ENCODE measurements around the gene ZNF157.

The ZNF157 gene

DNA sequence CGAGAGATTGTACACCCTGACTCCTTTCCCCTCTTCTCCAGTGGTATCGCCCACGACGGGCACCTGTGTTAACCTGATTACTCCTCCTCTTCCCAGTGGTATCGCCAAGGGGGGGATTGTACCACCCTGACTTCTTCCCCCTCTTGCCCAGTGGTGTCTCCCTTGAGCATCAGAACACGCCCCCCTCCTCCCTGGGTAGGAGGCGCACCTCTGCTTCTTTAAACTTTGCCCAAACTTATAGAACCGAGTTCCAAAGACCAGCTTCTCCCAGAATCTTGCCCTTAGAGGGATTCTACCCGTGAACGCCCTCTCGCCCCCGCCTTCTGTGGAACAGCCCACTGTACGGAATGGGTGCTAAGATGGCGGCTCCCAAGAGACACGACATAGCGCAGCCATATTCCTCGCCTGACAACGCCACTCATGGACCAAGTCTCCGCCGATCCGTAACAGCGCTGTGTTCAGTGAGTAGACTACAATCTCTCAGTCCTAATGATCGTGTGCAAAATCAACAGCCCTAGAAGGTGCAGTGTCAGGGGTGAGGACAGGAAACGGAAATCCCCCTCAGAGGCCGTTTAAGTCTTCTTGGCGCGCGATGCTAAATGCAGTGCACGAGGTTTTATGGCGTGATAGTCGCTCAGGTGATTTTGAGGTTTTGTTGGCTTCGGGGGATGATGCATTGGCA lies 4.2 kb upstream of the ZNF157 start (continued):
- TF ChIP-seq, protein P1, sequence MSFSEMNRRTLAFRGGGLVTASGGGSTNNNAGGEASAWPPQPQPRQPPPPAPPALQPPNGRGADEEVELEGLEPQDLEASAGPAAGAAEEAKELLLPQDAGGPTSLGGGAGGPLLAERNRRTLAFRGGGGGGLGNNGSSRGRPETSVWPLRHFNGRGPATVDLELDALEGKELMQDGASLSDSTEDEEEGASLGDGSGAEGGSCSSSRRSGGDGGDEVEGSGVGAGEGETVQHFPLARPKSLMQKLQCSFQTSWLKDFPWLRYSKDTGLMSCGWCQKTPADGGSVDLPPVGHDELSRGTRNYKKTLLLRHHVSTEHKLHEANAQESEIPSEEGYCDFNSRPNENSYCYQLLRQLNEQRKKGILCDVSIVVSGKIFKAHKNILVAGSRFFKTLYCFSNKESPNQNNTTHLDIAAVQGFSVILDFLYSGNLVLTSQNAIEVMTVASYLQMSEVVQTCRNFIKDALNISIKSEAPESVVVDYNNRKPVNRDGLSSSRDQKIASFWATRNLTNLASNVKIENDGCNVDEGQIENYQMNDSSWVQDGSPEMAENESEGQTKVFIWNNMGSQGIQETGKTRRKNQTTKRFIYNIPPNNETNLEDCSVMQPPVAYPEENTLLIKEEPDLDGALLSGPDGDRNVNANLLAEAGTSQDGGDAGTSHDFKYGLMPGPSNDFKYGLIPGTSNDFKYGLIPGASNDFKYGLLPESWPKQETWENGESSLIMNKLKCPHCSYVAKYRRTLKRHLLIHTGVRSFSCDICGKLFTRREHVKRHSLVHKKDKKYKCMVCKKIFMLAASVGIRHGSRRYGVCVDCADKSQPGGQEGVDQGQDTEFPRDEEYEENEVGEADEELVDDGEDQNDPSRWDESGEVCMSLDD (tag by site-specific recombination; IDR thresholded peaks at IDR 0.05) = peak; percentile 24; the same call in 1 of the 2 replicates
- TF ChIP-seq, protein P2, sequence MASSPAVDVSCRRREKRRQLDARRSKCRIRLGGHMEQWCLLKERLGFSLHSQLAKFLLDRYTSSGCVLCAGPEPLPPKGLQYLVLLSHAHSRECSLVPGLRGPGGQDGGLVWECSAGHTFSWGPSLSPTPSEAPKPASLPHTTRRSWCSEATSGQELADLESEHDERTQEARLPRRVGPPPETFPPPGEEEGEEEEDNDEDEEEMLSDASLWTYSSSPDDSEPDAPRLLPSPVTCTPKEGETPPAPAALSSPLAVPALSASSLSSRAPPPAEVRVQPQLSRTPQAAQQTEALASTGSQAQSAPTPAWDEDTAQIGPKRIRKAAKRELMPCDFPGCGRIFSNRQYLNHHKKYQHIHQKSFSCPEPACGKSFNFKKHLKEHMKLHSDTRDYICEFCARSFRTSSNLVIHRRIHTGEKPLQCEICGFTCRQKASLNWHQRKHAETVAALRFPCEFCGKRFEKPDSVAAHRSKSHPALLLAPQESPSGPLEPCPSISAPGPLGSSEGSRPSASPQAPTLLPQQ (tag by site-specific recombination; IDR thresholded peaks at IDR 0.05) = 0 out of 2 replicates have a peak, but pooled peaks have one; percentile 24
- TF ChIP-seq, protein P3, sequence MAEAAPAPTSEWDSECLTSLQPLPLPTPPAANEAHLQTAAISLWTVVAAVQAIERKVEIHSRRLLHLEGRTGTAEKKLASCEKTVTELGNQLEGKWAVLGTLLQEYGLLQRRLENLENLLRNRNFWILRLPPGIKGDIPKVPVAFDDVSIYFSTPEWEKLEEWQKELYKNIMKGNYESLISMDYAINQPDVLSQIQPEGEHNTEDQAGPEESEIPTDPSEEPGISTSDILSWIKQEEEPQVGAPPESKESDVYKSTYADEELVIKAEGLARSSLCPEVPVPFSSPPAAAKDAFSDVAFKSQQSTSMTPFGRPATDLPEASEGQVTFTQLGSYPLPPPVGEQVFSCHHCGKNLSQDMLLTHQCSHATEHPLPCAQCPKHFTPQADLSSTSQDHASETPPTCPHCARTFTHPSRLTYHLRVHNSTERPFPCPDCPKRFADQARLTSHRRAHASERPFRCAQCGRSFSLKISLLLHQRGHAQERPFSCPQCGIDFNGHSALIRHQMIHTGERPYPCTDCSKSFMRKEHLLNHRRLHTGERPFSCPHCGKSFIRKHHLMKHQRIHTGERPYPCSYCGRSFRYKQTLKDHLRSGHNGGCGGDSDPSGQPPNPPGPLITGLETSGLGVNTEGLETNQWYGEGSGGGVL (tag by site-specific recombination; IDR thresholded peaks at IDR 0.05) = peak; percentile 87
- TF ChIP-seq TCF7L2 (IDR thresholded peaks at IDR 0.05; ENCODE audit: borderline replicate concordance, low read depth, low read length) (peak; percentile 81; the same call in 1 of the 2 replicates), ZNF571 (tag by site-specific recombination; IDR thresholded peaks at IDR 0.05) (no peak), GLIS1 (tag by site-specific recombination; IDR thresholded peaks at IDR 0.05) (peak; percentile 50; the same call in 1 of the 2 replicates), ZNF140 (tag by site-specific recombination; IDR thresholded peaks at IDR 0.05) (no peak), KLF1 (tag by site-specific recombination; IDR thresholded peaks at IDR 0.05) (peak; percentile 43; the same call in 1 of the 2 replicates), ZNF600 (tag by site-specific recombination; IDR thresholded peaks at IDR 0.05) (peak; percentile 85), ZFHX2 (tag by site-specific recombination; conservative IDR thresholded peaks at IDR 0.05) (peak; percentile 64), ZNF391 (tag by site-specific recombination; IDR thresholded peaks at IDR 0.05; ENCODE audit: borderline replicate concordance, low read depth) (no peak), ZNF335 (tag by site-specific recombination; conservative IDR thresholded peaks at IDR 0.05) (peak; percentile 81), ZBTB8A (tag by site-specific recombination; IDR thresholded peaks at IDR 0.05) (peak; percentile 85), KLF16 (tag by site-specific recombination; IDR thresholded peaks at IDR 0.05) (peak; percentile 66; the same call in 1 of the 2 replicates), ZNF830 (tag by site-specific recombination; IDR thresholded peaks at IDR 0.05; ENCODE audit: low read depth) (no peak), ZNF19 (tag by site-specific recombination; IDR thresholded peaks at IDR 0.05; ENCODE audit: low read depth) (no peak), SCRT2 (tag by site-specific recombination; IDR thresholded peaks at IDR 0.05) (0 out of 2 replicates have a peak, but pooled peaks have one; percentile 32), SETDB1 (IDR thresholded peaks at IDR 0.05; ENCODE audit: insufficient read length, low read length) (peak; percentile 76), ZNF214 (tag by site-specific recombination; IDR thresholded peaks at IDR 0.05; ENCODE audit: borderline replicate concordance) (no peak)
- TF ChIP-seq, protein P4, sequence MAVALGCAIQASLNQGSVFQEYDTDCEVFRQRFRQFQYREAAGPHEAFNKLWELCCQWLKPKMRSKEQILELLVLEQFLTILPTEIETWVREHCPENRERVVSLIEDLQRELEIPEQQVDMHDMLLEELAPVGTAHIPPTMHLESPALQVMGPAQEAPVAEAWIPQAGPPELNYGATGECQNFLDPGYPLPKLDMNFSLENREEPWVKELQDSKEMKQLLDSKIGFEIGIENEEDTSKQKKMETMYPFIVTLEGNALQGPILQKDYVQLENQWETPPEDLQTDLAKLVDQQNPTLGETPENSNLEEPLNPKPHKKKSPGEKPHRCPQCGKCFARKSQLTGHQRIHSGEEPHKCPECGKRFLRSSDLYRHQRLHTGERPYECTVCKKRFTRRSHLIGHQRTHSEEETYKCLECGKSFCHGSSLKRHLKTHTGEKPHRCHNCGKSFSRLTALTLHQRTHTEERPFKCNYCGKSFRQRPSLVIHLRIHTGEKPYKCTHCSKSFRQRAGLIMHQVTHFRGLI (tag by site-specific recombination; IDR thresholded peaks at IDR 0.05) = no peak
- TF ChIP-seq, protein P5, sequence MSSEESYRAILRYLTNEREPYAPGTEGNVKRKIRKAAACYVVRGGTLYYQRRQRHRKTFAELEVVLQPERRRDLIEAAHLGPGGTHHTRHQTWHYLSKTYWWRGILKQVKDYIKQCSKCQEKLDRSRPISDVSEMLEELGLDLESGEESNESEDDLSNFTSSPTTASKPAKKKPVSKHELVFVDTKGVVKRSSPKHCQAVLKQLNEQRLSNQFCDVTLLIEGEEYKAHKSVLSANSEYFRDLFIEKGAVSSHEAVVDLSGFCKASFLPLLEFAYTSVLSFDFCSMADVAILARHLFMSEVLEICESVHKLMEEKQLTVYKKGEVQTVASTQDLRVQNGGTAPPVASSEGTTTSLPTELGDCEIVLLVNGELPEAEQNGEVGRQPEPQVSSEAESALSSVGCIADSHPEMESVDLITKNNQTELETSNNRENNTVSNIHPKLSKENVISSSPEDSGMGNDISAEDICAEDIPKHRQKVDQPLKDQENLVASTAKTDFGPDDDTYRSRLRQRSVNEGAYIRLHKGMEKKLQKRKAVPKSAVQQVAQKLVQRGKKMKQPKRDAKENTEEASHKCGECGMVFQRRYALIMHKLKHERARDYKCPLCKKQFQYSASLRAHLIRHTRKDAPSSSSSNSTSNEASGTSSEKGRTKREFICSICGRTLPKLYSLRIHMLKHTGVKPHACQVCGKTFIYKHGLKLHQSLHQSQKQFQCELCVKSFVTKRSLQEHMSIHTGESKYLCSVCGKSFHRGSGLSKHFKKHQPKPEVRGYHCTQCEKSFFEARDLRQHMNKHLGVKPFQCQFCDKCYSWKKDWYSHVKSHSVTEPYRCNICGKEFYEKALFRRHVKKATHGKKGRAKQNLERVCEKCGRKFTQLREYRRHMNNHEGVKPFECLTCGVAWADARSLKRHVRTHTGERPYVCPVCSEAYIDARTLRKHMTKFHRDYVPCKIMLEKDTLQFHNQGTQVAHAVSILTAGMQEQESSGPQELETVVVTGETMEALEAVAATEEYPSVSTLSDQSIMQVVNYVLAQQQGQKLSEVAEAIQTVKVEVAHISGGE (tag by site-specific recombination; conservative IDR thresholded peaks at IDR 0.05; ENCODE audit: low read depth) = peak; percentile 71
- TF ChIP-seq, protein P6, sequence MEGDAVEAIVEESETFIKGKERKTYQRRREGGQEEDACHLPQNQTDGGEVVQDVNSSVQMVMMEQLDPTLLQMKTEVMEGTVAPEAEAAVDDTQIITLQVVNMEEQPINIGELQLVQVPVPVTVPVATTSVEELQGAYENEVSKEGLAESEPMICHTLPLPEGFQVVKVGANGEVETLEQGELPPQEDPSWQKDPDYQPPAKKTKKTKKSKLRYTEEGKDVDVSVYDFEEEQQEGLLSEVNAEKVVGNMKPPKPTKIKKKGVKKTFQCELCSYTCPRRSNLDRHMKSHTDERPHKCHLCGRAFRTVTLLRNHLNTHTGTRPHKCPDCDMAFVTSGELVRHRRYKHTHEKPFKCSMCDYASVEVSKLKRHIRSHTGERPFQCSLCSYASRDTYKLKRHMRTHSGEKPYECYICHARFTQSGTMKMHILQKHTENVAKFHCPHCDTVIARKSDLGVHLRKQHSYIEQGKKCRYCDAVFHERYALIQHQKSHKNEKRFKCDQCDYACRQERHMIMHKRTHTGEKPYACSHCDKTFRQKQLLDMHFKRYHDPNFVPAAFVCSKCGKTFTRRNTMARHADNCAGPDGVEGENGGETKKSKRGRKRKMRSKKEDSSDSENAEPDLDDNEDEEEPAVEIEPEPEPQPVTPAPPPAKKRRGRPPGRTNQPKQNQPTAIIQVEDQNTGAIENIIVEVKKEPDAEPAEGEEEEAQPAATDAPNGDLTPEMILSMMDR (tag by site-specific recombination; IDR thresholded peaks at IDR 0.05) = peak; percentile 58; the same call in 1 of the 2 replicates
- TF ChIP-seq, protein P7, sequence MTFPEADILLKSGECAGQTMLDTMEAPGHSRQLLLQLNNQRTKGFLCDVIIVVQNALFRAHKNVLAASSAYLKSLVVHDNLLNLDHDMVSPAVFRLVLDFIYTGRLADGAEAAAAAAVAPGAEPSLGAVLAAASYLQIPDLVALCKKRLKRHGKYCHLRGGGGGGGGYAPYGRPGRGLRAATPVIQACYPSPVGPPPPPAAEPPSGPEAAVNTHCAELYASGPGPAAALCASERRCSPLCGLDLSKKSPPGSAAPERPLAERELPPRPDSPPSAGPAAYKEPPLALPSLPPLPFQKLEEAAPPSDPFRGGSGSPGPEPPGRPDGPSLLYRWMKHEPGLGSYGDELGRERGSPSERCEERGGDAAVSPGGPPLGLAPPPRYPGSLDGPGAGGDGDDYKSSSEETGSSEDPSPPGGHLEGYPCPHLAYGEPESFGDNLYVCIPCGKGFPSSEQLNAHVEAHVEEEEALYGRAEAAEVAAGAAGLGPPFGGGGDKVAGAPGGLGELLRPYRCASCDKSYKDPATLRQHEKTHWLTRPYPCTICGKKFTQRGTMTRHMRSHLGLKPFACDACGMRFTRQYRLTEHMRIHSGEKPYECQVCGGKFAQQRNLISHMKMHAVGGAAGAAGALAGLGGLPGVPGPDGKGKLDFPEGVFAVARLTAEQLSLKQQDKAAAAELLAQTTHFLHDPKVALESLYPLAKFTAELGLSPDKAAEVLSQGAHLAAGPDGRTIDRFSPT (tag by site-specific recombination; IDR thresholded peaks at IDR 0.05) = peak; percentile 47; the same call in 1 of the 2 replicates
